Measurements from ENCODE around the gene ELOVL1.
"Not testable (repeated sequence)": the region's sequence is repeated elsewhere in the genome, so short reads cannot be mapped to it uniquely, and the experiment has no call there.

Gene ELOVL1

DNA sequence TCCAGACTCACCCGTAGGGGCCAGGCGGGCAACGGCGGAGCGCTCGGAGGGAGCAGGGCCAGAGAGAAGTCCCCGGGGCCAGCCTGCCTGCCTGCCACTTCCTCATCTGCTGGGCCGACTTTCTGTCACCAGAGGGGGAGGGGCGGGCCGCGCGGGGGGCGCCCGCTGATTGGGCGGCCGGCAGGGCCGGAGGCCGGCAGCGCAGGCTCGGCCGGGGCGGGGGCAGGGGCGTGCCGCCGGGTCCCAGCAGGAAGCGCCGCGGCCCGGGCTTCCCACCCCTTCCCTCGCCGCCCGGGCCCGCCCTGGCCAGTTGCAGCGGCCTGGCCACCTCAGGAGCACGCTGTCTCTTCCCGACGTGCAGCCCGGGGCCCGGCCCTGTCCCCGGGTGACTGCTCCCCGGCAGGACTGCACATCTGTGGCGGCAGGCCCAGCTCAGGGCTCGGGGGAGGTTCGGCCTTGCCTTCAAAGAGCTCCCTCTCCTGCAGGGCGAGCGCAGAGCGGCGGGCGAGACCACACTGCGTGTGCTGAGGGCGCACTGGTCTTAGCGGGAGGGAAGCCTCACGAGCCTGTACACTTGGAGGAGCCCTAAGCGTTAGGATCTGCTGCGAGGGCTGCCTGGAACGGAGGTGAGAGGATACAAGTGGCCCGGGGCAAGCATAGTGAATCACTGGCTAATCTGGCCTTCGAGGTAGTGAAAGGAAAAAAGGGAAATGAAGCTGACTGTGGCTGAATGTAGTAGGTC is at the start of gene ELOVL1:
Gene ELOVL1, minus strand, starts transcription at position 108 of the 742 bp plus-strand sequence. CDS start 2,402 bp downstream, outside the sequence.
- DNase-seq (ENCODE audit: low read depth in 1 of 2, low spot score in 1 of 2), result peak; percentile 74 to 82

DNA sequence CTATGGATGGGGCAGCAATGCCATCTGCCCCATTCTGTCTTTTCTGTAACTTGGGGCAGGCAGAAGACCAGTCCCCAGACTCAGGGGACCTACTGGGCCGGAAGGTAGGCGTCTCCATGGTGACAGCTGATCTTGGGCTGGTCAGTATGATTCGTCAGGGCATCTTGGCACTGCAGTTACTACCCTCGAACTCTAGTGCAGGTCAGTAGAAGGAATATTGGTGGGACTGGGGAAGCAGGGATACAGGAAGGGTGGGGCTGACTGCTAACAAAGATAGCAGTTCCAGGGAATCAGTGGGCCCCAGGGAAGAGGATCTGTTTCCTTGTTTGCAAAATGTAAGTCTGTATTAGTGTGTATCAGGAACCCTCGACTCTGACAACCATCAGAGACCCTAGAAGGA is 48.1 kb upstream of the ELOVL1 start:
- no peak for DNase-seq (ENCODE audit: low read depth in 1 of 2, low spot score in 1 of 2)

DNA sequence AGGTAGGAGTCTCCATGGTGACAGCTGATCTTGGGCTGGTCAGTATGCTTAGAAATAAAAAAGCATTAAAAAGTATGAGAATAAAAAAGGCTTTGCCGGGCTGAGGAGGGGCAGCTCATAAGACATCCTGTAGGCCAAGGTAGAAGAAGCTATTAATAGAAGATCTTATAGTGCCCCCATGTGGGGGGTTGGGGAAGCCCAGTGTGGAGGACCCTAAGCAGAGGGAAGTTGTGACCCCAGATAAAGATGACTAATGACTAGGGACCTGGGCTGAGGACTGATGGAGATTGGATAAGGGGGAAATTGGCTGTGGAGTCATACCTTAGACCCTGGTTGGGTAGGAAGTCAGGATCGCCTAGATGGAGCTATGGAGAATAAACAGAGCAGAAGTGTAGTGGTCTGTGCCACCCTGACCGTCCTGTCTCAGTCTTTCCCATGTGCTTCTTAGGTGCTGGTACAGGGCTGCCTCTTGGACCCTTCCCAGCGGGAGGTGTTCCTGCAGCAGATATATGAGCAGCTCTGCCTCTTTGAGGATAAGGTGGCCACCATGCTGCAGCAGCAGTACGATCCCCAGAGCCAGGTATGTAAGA is 46.9 kb upstream of the ELOVL1 start:
- peak in 1 of 2 donors; percentile 56 for DNase-seq (ENCODE audit: low read depth in 1 of 2, low spot score in 1 of 2)

DNA sequence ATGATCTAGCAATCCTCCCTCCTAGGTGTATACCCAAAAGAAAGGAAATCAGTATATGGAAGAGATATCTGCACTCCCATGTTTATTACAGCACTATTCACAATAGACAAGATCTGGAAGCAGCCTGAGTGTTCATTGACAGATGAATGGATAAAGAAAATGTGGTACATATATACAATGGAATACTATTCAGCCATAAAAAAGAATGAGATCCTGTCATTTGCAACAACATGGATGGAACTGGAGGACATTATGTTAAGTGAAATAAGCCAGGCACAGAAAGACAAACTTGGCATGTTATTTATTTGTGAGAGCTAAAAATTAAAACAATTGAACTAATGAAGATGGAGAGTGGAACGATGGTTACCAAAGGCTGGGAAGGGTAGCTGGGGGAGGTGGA is 45.6 kb upstream of the ELOVL1 start:
- DNase-seq (ENCODE audit: low read depth in 1 of 2, low spot score in 1 of 2), result not testable (repeated sequence)

DNA sequence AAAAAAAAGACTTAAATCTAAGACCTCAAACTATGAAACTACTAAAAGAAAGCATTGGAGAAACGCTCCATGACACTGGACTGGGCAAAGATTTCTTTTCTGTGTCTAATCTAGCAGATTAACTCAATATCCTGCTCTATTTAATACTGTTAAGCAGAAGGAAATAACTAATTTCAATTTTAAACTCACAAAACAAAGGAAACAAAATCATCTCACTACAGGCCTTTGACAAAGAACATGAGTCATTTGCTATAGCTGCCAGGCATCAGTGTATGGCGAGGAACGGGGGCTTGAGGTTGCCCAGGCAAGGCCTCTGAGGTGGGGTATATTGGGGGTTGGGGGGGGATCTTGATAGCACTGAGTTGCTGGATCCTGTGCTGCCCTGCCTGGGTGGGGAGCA is 42.8 kb upstream of the ELOVL1 start:
- no peak for DNase-seq (ENCODE audit: low read depth in 1 of 2, low spot score in 1 of 2)

DNA sequence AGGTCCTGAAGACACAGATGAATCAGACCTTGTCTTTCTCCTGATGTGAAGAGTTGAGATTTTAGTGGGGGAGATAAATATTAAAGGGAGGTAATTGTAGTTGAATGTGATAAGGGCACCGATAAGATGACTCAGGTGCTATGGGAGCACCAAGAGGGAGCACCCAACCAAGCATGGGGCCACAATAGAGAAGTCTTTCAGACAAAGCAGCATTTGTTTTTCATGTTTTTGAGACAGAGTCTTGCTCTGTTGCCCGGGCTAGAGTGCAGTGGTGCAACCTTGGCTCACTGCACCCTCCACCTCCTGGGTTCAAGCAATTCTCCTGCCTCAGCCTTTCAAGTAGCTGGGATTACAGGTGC is 38.0 kb upstream of the ELOVL1 start:
- DNase-seq (ENCODE audit: low read depth in 1 of 2, low spot score in 1 of 2), result no peak

DNA sequence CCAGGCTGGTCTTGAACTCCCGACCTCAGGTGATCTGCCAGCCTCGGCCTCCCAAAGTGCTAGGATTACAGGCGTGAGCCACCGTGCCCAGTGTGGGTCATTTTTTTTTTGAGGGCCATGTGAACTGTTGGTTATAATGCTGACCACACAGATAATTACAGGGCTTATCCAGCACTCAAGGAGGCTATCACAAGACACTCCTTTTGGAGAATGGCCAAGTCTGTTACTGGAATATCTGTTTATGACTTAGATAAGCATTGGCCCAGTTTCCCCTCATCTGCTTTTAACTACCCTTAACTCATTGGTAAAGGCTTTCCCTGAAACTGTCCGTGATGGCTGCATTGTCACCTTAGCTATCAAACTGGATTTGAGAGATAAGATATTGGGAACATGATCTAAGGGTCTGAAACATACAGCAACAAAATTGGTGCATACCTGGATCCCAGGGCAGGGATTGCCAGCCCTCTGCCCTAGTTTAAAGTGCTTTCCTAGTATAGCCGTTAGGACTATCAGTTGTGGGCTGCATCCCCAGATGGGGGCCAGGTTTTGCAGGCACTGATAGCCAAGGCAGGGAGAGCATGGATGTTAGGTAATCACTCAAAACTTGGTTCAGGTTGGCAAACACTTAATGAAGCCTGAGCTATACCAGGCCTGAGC is 37.5 kb upstream of the ELOVL1 start:
- no peak for DNase-seq (ENCODE audit: low read depth in 1 of 2, low spot score in 1 of 2)

DNA sequence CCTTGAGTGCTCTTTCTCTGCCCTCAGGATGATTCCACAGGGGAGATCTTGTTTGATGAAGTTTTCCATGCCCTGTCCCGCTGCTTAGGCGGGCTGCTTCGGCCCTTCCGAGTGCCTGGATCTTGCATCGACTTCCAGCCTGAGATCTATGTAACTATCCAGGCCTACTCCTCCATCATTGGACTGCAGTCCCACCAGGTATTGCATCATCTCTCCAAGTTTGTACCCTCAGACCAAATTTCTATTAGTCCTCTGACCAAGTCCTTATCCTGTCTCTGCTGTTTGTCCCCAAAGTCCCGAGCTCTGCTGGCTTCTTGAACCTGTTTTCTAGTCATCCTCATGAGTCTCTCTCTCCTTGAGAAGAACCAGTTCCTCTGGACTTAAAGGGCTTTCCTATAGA is 36.5 kb upstream of the ELOVL1 start:
- no peak for DNase-seq (ENCODE audit: low read depth in 1 of 2, low spot score in 1 of 2)

DNA sequence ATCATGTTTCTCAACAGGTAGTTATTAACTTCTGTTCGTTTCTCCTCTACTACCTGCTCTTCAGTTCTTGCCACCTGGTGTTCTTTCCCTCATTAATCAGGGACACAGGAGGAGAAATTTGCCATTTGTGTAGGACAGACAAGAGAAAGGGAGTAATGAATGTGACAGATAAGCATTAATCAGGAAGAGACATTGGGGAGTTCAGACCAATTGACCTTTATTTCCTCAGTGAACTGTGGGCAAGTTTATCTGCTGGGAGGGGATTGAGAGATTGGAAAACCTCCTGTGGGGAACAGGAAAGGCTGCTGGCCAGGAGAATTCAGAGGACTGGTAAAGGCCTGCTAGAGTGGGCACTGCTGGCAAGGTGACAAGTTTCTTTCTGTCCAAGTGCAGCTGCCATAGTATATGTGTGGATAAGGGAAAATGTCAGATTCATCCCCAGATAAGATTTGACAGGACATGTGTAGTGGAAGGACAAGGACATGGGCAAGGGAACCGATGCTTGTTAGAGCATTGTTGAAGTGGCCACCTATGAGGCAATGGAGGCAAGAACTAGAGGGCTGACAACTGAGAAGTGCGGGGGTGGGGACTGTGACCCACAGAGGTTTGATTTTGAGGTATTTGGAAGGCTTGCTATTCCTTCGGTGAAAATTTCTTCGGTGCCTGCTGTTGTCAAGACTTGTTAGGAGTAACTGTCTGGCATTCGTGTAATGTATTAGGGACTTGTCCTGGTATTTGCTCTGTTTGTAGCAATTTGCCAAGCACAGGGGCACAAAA is 34.5 kb upstream of the ELOVL1 start:
- DNase-seq (ENCODE audit: low read depth in 1 of 2, low spot score in 1 of 2), result no peak

DNA sequence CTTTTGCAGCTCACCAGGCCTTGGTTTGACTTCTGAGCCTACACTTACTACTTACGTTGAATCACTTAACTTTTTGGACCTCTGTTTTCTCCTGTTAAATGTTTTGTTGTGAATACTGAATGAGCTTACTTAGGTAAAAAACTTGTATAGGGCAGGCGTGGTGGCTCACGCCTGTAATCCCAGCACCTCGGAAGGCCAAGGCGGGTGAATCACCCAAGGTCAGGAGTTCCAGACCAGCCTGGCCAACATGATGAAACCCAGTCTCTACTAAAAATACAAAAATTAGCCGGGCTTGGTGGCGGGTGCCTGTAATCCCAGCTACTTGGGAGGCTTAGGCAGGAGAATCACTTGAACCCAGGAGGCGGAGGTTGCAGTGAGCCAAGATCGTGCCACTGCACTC is 32.6 kb upstream of the ELOVL1 start:
- DNase-seq (ENCODE audit: low read depth in 1 of 2, low spot score in 1 of 2), result not testable (repeated sequence)

DNA sequence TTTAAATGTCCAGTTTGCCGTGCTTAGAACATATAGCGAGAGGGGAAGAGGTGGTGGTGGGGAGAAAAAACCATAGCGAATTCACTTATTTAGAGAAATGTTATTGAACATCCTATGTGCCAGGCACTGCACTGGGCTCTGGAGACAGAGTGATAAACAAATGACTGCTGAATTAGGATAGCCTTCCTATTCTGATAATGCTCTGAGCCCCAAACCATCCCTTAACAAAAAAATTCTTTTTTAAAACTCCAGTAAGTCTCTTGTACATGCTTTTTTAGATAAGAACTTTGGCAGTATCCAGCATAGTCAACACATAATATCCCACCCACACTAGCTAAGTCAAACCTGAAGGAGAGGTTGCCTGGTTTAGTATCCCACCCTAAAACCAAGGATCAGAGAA is 30.4 kb upstream of the ELOVL1 start:
- DNase-seq (ENCODE audit: low read depth in 1 of 2, low spot score in 1 of 2), result no peak

DNA sequence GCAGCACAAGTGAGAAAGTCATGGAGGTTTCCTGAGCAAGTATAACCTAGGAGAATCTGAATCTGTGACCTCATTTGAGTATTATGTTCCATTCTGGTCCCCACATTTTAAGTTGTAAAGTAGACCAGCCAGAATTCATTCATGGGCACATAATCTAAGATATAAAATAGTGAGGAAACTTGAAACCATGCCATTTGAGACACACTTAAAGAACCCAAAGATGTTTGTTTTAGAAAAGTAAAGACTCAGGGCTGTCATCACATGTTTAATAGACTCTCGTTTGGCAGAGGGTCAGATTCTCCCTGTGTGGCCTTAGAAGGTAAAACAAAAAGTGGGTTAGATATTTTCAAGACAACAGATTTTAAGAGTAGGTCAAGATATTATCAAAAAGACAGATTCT is 28.2 kb upstream of the ELOVL1 start:
- no peak for DNase-seq (ENCODE audit: low read depth in 1 of 2, low spot score in 1 of 2)

DNA sequence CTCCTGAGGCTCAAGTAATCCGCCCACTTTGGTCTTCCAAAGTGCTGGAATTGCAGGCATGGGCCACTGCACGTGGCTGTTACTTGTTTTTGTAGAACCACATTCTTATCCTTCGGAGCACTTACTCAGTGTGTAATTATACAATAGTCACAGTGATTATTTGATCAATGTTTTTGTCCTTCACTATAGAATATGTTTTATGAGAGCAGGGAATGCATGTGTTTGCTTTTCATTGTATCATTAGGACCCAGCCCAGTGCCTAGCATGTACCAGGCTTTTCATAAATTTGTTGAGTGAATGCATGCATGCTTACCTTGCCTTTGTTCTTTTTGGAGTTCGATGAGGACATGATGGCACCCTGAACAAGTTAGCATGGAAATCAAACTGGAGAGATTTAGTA is 27.7 kb upstream of the ELOVL1 start:
- no peak for DNase-seq (ENCODE audit: low read depth in 1 of 2, low spot score in 1 of 2)

DNA sequence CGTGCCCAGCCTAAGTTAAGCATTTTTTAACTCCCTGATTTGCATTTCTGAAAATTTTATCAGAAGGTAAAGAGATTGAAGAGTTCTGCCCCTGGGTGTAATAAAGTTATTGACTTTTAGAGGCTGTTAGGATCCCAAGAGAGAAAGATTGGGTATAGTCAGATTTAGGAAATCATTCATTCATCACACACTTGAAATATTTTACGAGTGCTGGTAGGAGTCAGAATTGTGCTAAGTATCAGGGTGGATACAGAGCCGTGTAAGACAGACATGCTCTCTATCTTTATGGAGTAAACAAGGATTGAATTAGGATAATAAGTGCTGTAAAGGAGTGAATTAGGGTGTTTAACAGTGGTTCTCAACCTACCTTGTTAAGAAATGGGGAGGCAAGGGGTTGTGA is 24.9 kb upstream of the ELOVL1 start:
- no peak for DNase-seq (ENCODE audit: low read depth in 1 of 2, low spot score in 1 of 2)

DNA sequence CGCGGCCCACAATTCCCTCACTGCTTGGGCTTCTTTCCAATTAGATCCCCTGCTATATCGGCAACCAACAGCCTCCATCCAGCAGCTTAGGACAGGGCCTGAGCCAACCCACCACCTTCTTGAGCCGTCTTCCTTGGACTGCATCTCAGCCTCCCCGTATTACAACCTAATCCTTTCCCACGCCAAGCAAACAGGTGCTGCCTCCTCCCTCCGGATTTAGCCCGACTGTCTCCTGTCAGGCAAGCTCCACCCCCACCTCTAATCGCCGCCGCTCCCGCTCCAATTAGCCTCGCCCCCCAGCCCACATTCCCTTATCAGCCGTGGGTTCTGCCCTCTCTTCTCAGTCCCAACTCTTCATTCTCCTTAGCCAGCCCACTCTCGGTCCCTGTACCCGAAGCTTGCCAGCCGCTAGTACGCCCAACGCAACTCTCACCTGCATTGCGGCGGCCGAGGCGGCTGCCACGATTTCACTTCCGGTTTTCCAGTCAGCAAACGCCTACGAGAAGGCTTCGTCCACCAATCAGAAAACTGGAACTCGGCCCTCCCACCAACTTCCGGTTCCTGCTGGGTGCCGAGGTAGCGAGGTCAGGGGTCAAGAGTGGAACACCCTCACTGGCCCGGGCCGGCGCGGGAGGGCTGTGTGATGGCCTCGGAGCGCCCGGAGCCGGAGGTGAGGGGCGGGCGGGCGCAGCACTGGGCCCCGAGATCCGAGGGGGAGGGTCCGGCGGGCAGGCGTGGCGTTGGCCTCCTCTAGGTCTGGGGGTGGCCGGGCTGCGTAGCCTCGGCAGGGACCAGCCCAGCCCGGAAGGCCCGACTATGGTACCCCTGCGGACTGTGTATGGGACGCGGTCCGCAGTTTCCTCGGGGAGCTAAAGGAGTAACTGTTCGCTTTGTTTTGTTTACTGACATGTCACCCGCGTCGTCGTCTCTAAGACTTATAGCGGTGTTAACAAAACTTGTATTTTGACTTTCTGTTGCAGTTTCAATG is 21.8 kb upstream of the ELOVL1 start, which contains the start of the genes MED8 and SZT2:
Gene MED8, minus strand, starts transcription at position 475 of the 988 bp plus-strand sequence. Its CDS starts 36 bp downstream, at position 439.
Gene SZT2, plus strand, starts transcription at position 574 of the 988 bp plus-strand sequence. Its CDS starts 70 bp downstream, at position 644.
- DNase-seq (ENCODE audit: low read depth in 1 of 2, low spot score in 1 of 2), result peak; percentile 84 to 93

DNA sequence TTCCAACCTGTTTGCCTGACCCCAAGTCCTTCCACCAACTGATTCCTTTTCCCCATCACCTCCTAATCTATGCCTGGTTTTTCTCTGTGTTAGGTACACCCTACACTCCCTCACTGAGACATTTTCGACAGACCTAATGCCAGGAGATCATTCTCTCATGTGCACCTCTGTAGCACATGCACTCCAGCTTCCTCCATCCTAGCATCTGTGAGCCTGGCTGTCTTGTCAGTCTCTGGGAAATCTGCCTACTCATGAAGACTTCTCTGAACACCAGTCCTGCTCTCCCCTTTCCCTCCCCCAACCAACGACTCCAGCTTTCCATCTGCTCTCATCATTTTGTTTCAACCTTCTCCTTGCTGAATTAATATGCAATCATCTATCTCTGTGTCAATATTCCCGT is 20.8 kb upstream of the ELOVL1 start:
- DNase-seq (ENCODE audit: low read depth in 1 of 2, low spot score in 1 of 2), result no peak

DNA sequence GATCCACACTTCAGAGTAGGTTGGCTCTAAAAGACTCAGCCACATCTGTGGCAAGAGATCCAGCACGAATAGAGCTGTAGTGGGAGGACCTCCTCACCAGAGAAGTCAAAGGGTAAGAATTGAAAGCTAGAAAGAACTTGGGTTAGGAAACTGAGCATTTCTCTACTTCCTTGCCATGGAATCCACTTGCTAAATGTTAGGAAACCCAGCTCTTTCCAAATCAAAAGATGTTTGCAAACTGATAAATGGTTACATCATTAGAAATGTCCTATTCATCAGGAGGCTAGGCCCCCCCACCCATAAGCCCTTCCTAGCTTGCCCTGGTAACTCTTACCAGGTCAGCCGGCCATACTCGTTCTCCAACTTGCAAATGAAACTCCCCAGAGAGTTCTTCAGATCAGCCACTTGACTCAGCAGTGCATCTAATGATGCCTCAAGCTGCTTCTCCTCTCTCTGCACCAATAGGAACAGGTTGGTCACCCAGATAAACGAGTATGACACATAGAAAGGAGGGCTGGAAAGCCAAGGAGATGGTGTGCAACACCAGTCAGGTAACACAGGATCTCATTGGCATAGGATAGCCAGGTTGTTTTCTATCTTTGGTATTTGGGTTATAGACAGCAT is 20.3 kb upstream of the ELOVL1 start:
- DNase-seq (ENCODE audit: low read depth in 1 of 2, low spot score in 1 of 2), result no peak

DNA sequence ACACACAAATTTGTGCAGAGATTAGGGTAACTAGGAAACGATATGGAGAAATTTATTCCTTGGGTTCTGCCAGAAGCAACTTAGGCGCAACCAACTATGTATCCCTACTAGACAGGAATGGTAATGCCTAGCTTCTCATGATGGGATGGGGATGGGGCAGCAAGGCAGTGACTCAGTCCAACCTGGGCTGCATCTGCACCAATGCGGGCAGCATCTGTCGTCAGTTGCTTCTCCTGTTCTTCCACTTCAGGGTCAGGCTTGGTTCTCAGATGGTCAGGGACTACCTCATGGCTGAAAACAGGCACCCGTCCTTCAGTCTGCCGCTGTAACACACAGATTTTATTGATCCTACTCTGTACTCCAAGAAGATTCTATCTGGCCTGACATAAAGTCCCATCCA is 18.9 kb upstream of the ELOVL1 start:
- no peak for DNase-seq (ENCODE audit: low read depth in 1 of 2, low spot score in 1 of 2)

DNA sequence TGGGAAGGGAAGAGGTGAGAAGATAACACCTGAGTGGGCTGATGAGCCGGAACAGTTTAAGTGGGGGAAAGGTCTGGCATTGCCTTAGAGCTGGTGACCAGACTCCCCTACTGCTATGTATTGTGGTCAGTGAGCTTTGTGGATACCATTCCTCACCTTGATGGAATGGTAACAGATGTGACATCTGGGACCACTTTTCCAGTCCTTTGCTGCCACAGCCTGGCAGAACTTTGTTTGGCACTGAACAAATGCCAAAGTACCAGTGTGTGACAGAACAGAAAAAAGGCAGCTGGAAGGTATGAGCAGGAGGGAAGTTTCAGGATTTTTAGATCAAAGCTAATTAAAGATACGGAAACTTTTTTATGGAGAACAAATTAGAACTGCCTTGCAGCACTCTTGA is 15.6 kb upstream of the ELOVL1 start:
- DNase-seq (ENCODE audit: low read depth in 1 of 2, low spot score in 1 of 2), result no peak

Data from activated CD4-positive, alpha-beta T cell treated with anti-CD3 and anti-CD28 coated beads, Interleukin-2, amount 50 U/mL, for 24 hours (primary cell).